Upper lobe of right lung (tissue), 1 donor: Measurements from ENCODE around the gene JAG2. TPM values are rescaled to one million over a fixed set of nuclear protein-coding genes. Genes with fewer than 3 reads are reported as not detected.

Source experiments
- ATAC-seq: fragments of 200-7000 bp; cut with Tn5 transposase; one replicate; pipeline ENCODE4 v1.9.1; 2020; ENCODE audit warnings: mild to moderate bottlenecking, moderate library complexity
- DNase-seq: peaks from one replicate; pipeline ENCODE4 v3.0.0-alpha.2; 2020
- H3K27ac ChIP-seq: fragments of 200-600 bp; one replicate; pipeline ENCODE4 v1.8.0; 2022
- H3K27me3 ChIP-seq: fragments of 200-600 bp; one replicate; pipeline ENCODE4 v1.8.0; 2022; ENCODE audit warnings: mild to moderate bottlenecking
- H3K36me3 ChIP-seq: fragments of 200-600 bp; one replicate; pipeline ENCODE4 v1.8.0; 2022
- H3K4me1 ChIP-seq: fragments of 200-600 bp; one replicate; pipeline ENCODE4 v1.8.0; 2022
- H3K4me3 ChIP-seq: fragments of 200-600 bp; one replicate; pipeline ENCODE4 v1.8.0; 2022; ENCODE audit warnings: mild to moderate bottlenecking
- H3K9me3 ChIP-seq: fragments of 200-600 bp; one replicate; pipeline ENCODE4 v1.8.0; 2022
- intact Hi-C: fragments of 100-400 bp; cut with DNase I; formaldehyde crosslinking; loops from one replicate; pipeline ENCODE4 v1.11.0; 2022
- total RNA-seq: library from RNA; stranded (reverse); fragmentation: NEBNext Ultra II Directional; extraction: Animal tissue kit (Norgen Biotek cat#: 25700); gene quantifications from one replicate; pipeline ENCODE4 v1.2.1, GENCODE V29; 2021
- TF ChIP-seq, protein P1 (sequence below): fragments of 200-600 bp; IDR thresholded peaks from one replicate; pipeline ENCODE4 v1.8.0; 2022; ENCODE audit warnings: antibody characterized with exemption
- donor health status: DM: no; HTN: yes; CAD: no; lungs with severe emphysema.

The JAG2 gene
- total RNA-seq, 1 donor from 2014 or later, result 31.2 TPM

DNA sequence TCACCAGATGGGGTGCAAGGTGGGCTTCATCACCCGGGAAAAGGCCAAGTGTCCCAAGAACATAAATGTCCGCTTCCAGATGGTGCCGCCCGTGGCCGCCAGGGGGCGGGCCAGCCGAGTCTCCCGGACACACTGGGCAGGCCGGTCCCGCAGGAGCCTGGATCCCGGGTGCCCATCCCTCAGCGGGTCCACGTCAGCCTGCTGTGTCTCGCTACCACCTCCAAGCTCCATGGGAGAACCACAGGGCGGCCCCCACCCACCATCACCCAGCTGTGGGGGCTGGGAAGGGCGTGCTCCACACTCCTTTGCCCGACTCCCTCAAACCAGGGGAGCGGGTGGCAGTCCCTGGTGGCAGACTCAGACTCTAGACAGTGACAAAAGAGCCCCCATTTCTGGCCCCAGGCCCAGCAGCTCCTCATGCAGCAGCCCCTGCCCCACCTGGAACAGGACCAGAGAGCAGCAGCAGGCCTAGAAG, 34.5 kb upstream of the JAG2 start:
- Histone ChIP-seq H3K27me3 (peaks cover 17% of the 10 kb centered on the region), H3K27ac (no peak overlapping the region), H3K36me3 (no peaks in the 10 kb centered on the region), H3K4me1 (peaks cover 40% of the 10 kb centered on the region), H3K4me3 (no peak overlapping the region), H3K9me3 (no peaks in the 10 kb centered on the region)
- DNase-seq (peak; percentile 90), ATAC-seq (peak; percentile 68)
- TF ChIP-seq, protein P1, sequence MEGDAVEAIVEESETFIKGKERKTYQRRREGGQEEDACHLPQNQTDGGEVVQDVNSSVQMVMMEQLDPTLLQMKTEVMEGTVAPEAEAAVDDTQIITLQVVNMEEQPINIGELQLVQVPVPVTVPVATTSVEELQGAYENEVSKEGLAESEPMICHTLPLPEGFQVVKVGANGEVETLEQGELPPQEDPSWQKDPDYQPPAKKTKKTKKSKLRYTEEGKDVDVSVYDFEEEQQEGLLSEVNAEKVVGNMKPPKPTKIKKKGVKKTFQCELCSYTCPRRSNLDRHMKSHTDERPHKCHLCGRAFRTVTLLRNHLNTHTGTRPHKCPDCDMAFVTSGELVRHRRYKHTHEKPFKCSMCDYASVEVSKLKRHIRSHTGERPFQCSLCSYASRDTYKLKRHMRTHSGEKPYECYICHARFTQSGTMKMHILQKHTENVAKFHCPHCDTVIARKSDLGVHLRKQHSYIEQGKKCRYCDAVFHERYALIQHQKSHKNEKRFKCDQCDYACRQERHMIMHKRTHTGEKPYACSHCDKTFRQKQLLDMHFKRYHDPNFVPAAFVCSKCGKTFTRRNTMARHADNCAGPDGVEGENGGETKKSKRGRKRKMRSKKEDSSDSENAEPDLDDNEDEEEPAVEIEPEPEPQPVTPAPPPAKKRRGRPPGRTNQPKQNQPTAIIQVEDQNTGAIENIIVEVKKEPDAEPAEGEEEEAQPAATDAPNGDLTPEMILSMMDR, result peak; percentile 92
- intact Hi-C loops, result loop anchor here (5.0 to 10.0 kb wide), 2 partner anchors 82 to 154 kb away; no protein-coding TSS in a partner anchor

DNA sequence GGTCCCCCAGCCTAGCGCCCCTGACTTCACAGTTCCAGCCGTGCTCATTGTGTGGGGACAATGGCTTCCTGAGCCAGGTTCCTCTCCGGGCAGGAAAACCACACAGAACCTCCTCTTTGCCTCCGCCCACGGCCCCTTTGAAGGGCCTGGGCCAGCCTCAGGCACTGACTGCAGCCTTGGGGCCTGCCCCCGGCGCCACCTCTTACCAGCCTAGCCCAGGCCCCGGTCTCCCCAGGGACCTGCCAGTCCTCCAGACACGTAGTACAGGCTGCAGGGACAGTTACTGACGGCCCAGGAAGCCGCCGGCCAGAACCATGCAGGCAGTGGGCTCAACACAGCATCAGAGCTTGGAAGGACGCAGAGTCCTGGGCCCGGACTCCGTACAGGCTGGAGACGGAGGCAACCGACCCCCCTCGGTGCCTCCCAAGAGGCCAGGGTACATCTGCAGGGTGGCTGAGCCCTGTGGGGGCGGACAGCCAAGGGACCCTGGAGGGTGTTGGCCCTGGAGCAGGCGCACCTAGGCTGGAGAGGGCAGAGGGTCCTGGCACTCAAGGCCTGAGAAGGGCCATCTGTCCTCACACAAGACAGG, 33.4 kb upstream of the JAG2 start:
- DNase-seq, result no peak
- Histone ChIP-seq H3K9me3 (no peaks in the 10 kb centered on the region), H3K27ac (peak overlapping the region; percentile 30), H3K27me3 (peaks cover 26% of the 10 kb centered on the region), H3K36me3 (no peaks in the 10 kb centered on the region), H3K4me1 (peaks cover 46% of the 10 kb centered on the region), H3K4me3 (no peak overlapping the region)
- ATAC-seq, result peak; percentile 10
- intact Hi-C loops, result loop anchor here (5.0 to 10.0 kb wide), 2 partner anchors 83 to 155 kb away; no protein-coding TSS in a partner anchor
- TF ChIP-seq, protein P1, result no peak

DNA sequence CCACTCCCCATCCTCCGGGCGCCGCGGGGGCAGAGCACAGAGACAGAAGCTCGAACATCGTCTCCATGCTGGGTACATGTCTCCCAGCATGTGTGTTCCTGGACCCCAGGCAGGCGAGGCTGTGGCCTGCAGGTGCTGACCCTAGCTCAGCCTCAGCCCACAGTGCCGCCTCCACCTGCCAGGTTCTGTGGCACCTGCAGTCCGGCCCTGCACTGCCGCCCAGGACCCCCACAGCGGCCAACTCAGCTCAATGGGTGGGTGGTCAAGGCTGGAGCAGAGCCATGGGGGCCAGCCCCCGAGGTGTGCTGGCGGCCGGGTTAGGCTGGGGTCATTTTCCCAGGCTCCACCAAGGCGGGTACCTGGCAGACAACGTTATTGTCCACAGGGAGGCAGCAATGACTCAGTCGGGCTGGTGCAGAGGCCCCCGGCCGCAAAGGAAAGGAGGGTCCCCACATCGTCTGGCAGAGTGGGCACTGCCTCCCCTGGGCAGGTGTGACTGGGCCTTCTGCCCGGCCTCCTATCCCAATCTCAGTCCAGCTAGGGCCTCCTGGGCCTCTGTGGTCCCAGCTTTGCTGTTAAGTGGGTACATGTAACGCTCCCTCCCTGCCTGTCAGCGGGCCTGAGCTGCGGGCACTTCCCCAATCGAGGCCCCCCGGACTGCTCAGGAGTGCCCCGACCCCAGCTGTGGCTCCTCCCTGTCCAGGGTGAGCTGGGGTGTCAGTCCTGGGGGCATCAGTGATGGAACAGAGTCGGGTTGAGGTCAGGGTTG, 32.8 kb upstream of the JAG2 start:
- TF ChIP-seq, protein P1, result peak; percentile 5
- H3K27me3 ChIP-seq, result peaks cover 33% of the 10 kb centered on the region
- H3K9me3 ChIP-seq, result no peaks in the 10 kb centered on the region
- DNase-seq (no peak), ATAC-seq (no peak)
- intact Hi-C loops, result loop anchor here (5.0 to 10.0 kb wide), 2 partner anchors 83 to 156 kb away; no protein-coding TSS in a partner anchor
- peaks cover 53% of the 10 kb centered on the region for H3K4me1 ChIP-seq
- no peak overlapping the region for H3K4me3 ChIP-seq
- H3K36me3 ChIP-seq, result no peaks in the 10 kb centered on the region
- peak overlapping the region; percentile 30 for H3K27ac ChIP-seq

DNA sequence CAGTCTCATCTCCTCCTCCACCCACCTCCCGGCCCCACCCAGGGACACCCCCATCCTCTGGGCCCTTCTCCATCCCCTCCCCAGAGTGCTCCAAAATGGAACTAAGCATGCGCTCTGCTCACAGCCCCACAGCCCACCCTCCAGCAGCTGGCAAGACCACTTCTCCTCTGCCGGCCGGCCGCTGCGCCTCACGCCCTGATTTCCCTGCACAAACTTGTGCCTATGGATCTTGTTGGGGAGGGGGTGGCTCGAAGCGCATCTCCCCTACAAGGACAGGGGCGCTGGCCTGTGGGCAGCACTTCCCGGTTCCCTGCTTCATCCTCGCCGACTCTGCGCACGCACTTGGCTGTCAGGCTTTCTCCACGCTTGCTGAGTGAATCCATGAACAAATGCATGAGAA, 32.1 kb upstream of the JAG2 start:
- no peaks in the 10 kb centered on the region for H3K9me3 ChIP-seq
- H3K4me3 ChIP-seq, result no peak overlapping the region
- TF ChIP-seq, protein P1, result no peak
- no peak overlapping the region for H3K27ac ChIP-seq
- H3K27me3 ChIP-seq, result peaks cover 39% of the 10 kb centered on the region
- intact Hi-C loops, result loop anchor here (5.0 to 10.0 kb wide), 2 partner anchors 84 to 157 kb away; no protein-coding TSS in a partner anchor
- H3K36me3 ChIP-seq, result no peaks in the 10 kb centered on the region
- no peak for DNase-seq
- H3K4me1 ChIP-seq, result peaks cover 54% of the 10 kb centered on the region
- no peak for ATAC-seq

DNA sequence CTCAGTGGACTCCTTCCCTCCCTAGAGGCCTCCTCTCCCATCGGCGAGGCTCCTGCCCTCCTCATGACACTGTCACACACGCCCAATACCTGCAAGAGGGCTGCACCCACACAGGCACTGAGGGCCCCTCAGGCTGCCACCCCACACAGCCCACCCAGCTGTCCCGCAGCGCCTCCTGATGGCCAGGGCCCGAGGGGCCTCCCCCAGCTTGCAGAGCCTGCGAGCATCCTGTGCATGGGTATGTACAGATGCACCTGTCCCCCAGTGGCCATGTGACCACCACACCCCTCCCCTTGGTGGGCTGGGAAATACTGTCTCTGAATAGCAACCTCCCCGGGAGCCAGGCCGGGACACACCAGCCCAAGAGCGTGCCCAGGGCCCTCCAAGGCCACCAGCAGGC, 31.5 kb upstream of the JAG2 start:
- Histone ChIP-seq H3K9me3 (no peaks in the 10 kb centered on the region), H3K27ac (no peak overlapping the region), H3K4me1 (peaks cover 58% of the 10 kb centered on the region), H3K4me3 (no peak overlapping the region), H3K36me3 (no peaks in the 10 kb centered on the region), H3K27me3 (peaks cover 39% of the 10 kb centered on the region)
- TF ChIP-seq, protein P1, result no peak
- DNase-seq, result no peak
- intact Hi-C loops, result loop anchor here (5.0 to 10.0 kb wide), 2 partner anchors 85 to 157 kb away; no protein-coding TSS in a partner anchor
- no peak for ATAC-seq
